Ascending aorta (tissue), 2 donors: ENCODE results near the gene CDK18. TPM values are rescaled to one million over a fixed set of nuclear protein-coding genes. Genes with fewer than 3 reads are reported as not detected.

Source experiments
- DNase-seq, 2 donors: peaks; one replicate each; pipeline ENCODE4 v3.0.0-alpha.2; 2019; ENCODE audit warnings: low spot score in 2 of 2
- H3K27ac ChIP-seq, 2 donors: fragments of 200-600 bp; sonication (generic); one replicate each; pipeline ENCODE4 v1.5.1; 2016 to 2017; ENCODE audit warnings: mild to moderate bottlenecking in 1 of 2
- H3K27me3 ChIP-seq: fragments of 200-600 bp; sonication (generic); one replicate; pipeline ENCODE4 v1.5.1; 2017
- H3K36me3 ChIP-seq, 2 donors: fragments of 200-600 bp; sonication (generic); one replicate each; pipeline ENCODE4 v1.5.1; 2016
- H3K4me1 ChIP-seq, 2 donors: fragments of 200-600 bp; sonication (generic); one replicate each; pipeline ENCODE4 v1.5.1; 2016 to 2017; ENCODE audit warnings: mild to moderate bottlenecking in 1 of 2
- H3K4me3 ChIP-seq, 2 donors: fragments of 200-600 bp; sonication (generic); one replicate each; pipeline ENCODE4 v1.5.1; 2016 to 2017; ENCODE audit warnings: mild to moderate bottlenecking in 1 of 2
- H3K9me3 ChIP-seq, 2 donors: fragments of 200-600 bp; sonication (generic); one replicate each; pipeline ENCODE4 v1.5.1; 2016
- intact Hi-C: fragments of 100-400 bp; cut with DNase I; formaldehyde crosslinking; loops from one replicate; pipeline ENCODE4 v1.15.1; 2023
- total RNA-seq: library from RNA; depleted of rRNA; stranded (reverse); fragments of >200 nt; gene quantifications from one replicate; pipeline ENCODE4 v1.1.0, GENCODE V29; 2016
- TF ChIP-seq, protein P1 (sequence below), 3 experiments: fragments of 200-600 bp in 2 of 3; fragments of 450-650 bp in 1 of 3; sonication (generic) in 2 of 3; IDR thresholded peaks; one replicate each; pipeline ENCODE4 v1.5.1; 2016 to 2019; ENCODE audit warnings: antibody characterized with exemption in 3 of 3, mild to moderate bottlenecking in 1 of 3, moderate library complexity in 1 of 3

Gene CDK18
- total RNA-seq, 1 donor from 2014 or later = 70.0 TPM

DNA sequence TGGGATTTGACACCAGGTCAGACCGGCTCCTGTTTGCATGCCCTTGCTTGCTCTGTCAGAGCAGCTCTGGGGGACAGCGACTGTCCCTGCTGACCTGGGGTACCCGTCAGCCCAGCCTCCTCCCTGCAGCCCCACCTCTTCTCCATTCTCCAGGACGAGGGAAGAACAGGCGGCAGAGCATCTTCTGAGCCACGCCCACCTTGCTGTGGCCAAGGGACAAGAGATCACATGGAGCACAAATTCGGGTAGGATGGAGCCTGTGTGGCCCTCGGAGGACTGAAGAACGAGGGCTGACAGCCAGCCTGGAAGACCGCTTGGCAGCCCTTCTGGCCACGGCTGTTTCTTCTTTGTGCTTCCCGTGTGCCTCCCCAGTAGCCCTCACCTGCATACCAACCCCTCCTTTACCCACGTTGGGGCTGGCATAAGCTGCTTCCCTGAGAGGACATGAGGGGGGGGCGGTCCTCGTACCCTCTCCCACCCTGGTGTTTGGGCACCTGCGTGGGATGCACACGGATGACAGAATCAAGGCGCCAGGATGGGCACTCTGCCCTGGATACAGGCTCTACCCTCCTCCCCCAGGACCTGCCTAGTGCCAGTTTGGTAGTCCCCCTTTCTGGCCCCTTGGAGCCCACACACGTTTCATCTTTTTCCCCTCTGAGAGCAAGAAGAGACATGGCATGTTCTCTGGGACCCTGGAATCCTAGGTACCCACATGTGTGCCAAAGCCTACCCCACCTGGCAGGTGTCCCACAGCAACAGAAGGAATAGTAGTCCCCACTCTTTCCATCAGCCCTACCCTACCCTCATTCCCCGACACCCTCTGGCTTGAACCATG lies 26.9 kb downstream of the CDK18 start:
- Histone ChIP-seq H3K4me3 (no peak overlapping the region), H3K4me1 (peaks cover 2 to 3% of the 10 kb centered on the region in 2 donors), H3K27me3 (no peaks in the 10 kb centered on the region), H3K27ac (no peak overlapping the region), H3K36me3 (peaks cover 14 to 25% of the 10 kb centered on the region in 2 donors), H3K9me3 (no peaks in the 10 kb centered on the region)
- DNase-seq = no peak
- intact Hi-C loops = no loop called here
- TF ChIP-seq, protein P1, sequence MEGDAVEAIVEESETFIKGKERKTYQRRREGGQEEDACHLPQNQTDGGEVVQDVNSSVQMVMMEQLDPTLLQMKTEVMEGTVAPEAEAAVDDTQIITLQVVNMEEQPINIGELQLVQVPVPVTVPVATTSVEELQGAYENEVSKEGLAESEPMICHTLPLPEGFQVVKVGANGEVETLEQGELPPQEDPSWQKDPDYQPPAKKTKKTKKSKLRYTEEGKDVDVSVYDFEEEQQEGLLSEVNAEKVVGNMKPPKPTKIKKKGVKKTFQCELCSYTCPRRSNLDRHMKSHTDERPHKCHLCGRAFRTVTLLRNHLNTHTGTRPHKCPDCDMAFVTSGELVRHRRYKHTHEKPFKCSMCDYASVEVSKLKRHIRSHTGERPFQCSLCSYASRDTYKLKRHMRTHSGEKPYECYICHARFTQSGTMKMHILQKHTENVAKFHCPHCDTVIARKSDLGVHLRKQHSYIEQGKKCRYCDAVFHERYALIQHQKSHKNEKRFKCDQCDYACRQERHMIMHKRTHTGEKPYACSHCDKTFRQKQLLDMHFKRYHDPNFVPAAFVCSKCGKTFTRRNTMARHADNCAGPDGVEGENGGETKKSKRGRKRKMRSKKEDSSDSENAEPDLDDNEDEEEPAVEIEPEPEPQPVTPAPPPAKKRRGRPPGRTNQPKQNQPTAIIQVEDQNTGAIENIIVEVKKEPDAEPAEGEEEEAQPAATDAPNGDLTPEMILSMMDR (IDR thresholded peaks at IDR 0.05) = no peak

DNA sequence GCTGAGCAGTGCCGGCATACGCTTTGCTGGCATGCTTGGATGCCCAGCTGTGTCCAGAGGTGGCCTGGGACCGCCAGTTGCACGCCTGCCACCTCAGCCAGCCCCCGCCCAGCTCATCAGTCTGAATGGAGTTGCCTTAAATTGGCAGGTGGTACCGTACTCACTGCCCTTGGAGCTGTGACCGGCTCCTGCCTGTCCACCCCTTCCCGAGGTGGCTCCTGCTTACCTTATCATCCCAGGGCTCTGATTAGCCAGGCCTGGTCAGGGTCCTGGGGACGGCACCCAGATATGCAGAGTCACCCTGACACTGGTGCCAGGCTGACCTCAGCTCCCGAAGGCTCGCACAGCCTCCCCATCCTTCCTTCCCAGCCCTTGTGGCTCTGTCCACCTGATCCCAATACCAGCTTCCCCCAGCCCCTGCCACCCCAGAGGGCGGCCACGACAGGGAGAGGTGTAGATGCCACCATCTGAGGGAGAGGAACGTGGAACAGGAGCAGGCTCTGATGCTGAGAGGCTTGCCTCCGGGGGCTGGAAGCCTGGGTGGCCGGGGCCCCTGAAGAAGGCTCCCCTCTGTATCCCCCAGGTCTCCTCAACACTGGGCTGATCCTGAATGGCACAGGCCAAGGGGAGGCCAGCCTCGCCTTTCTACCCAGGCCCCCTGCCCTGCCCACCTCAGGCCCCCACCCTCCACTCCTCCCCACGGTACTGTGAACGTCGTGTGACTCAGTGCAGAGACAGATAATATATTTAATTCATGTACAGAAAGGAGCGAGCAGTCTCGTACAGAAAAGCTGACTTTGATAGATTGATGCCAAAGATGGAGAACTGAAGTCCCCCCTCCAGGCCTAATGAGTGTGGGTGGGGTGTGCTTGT lies 27.8 kb downstream of the CDK18 start:
- H3K36me3 ChIP-seq = peaks cover 14 to 25% of the 10 kb centered on the region in 2 donors
- no peaks in the 10 kb centered on the region for H3K27me3 ChIP-seq
- no peak overlapping the region for H3K4me3 ChIP-seq
- intact Hi-C loops = no loop called here
- H3K9me3 ChIP-seq = no peaks in the 10 kb centered on the region
- no peak overlapping the region for H3K27ac ChIP-seq
- peaks cover 2 to 3% of the 10 kb centered on the region in 2 donors for H3K4me1 ChIP-seq
- TF ChIP-seq, protein P1 (IDR thresholded peaks at IDR 0.05) = no peak
- DNase-seq = no peak

DNA sequence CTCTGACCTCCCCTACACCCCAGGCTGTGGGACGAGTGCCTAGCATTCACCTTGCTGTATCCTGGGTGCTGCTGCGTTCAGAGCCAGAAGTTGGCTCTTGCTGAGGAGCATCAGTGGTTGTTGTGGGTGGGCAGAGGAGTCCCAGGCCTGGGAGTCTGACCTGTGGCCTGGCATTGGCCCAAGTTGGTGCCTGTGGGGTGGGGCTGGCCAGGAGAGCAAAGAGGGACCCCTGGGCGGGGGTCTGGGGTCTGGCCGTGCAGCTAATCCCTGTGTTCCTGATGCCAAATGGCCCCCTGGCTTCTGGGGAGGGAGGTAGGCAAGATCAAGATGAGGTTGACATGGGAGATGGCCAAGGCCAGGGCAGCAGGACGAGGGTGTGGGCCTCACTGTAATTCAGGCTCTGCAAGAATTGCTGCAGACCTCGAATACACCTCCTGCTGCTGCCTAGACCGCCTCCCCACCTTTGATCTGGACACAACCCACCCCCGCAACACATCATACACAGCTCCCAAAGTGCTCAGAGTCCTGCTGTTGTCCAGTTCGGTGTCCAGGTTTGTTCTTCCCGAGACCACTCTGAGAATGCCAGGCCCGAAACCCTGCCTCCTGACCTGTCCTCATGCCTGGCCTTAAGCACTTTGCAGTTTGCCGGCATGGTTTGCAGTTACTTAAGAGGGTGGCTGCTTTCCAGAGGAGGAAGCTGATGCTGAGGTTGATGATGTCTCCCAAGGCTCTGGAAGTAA lies 28.7 kb downstream of the CDK18 start:
- TF ChIP-seq, protein P1 (IDR thresholded peaks at IDR 0.05) = no peak
- Histone ChIP-seq H3K4me1 (peaks cover 2 to 3% of the 10 kb centered on the region in 2 donors), H3K36me3 (peaks cover 14 to 25% of the 10 kb centered on the region in 2 donors), H3K27me3 (no peaks in the 10 kb centered on the region), H3K9me3 (no peaks in the 10 kb centered on the region), H3K27ac (no peak overlapping the region), H3K4me3 (no peak overlapping the region)
- intact Hi-C loops = no loop called here
- DNase-seq = no peak

DNA sequence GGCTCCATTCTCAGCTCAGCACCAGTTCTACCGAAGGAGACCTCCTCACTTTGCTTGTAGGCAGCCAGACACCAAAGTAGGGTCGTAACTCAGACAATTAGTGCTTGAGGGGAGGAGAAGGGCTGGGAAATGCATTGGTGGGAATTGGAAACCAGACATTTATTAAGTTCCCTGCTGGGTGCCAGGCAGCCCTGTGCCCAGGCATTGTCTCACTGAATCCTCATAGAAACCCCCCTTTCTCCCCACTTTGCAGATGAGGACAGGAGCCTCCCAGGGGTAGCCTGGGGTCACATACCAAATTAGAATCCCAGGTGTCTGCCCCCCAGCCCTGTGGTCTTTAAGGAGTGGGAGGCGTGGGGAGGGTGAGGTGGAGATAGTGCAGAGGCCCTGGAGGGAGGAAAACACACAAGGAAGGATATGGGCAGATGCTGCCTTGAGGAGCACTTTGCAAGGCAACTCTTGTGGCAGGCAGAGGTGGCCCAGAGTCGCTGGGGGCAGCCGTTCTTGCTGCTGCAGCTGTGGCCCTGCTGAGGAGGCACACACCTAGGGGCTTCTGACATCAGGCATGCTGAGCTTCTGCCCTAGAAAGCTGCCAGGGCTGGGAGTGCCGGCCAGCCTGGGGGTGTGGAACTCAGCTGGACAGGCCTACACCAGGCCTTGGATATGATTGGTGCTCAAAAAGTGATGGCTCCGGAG lies 29.4 kb downstream of the CDK18 start:
- Histone ChIP-seq H3K4me3 (no peak overlapping the region), H3K4me1 (peaks cover 0 to 3% of the 10 kb centered on the region in 2 donors), H3K27ac (no peak overlapping the region), H3K36me3 (peaks cover 14 to 25% of the 10 kb centered on the region in 2 donors), H3K9me3 (no peaks in the 10 kb centered on the region), H3K27me3 (no peaks in the 10 kb centered on the region)
- TF ChIP-seq, protein P1 (IDR thresholded peaks at IDR 0.05) = no peak
- DNase-seq = no peak
- intact Hi-C loops = no loop called here
